ENCODE measurements around the gene MED20.

MED20 gene

DNA sequence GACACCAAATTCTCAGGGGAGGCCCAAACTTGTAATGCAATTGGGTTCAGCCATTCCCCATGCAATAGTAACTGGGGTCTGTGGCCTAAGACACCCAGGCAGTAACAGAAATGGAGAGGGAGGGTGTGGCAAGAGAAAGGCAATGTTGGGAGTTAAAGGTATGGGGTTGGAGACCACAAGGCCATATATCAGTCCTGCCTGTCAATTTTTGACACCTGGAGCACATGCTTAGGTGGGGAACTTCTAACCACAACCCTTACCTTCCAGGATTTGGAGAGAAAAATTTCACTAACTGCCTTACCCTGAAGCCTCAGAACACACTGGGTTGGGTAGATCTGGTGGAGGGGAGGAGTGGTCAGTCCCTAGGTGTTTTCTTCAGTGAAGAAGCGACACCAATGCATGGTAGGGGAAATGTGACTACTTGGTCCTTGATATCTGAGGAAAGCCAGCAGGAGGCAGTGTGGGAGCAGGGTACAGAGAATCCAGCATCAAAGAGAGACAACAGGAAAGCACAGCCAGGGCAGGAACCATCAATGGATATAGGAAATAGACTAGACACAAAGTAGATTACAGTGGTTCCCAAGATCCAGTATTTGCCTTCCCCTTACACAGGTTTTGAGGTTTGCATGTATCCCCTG is 18.9 kb downstream of the MED20 start:
- peak; percentile 74 for DNase-seq

GRCh38 chr6:41900861-41901260 is 20.1 kb downstream of the MED20 start:
- DNase-seq: no peak

DNA sequence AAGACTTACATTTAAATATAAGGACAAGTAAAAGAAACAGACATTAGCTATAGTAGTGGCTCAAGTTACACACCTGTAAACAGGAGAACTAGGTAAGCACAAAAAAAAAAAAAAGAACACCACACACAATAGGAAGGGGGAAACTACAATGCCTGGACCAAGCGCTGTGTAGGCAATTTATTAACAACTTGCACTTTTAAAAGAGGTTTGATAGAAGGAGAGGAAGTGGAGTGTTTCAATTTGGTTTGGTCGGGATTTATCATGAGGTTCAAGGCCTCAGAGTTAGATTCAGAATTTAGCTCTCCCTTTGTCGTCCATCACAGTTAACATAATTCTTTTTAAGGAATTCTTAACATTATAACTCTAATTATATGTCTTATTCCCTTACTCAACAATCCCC is 24.7 kb downstream of the MED20 start:
- DNase-seq: no peak

GRCh38 chr6:41895300-41896233 is 25.4 kb downstream of the MED20 start, which contains the start of gene USP49:
Gene USP49, minus strand, starts transcription at chr6:41895375. Its CDS starts 88,392 bp downstream, at chr6:41806983.
- DNase-seq: peak; percentile 90

DNA sequence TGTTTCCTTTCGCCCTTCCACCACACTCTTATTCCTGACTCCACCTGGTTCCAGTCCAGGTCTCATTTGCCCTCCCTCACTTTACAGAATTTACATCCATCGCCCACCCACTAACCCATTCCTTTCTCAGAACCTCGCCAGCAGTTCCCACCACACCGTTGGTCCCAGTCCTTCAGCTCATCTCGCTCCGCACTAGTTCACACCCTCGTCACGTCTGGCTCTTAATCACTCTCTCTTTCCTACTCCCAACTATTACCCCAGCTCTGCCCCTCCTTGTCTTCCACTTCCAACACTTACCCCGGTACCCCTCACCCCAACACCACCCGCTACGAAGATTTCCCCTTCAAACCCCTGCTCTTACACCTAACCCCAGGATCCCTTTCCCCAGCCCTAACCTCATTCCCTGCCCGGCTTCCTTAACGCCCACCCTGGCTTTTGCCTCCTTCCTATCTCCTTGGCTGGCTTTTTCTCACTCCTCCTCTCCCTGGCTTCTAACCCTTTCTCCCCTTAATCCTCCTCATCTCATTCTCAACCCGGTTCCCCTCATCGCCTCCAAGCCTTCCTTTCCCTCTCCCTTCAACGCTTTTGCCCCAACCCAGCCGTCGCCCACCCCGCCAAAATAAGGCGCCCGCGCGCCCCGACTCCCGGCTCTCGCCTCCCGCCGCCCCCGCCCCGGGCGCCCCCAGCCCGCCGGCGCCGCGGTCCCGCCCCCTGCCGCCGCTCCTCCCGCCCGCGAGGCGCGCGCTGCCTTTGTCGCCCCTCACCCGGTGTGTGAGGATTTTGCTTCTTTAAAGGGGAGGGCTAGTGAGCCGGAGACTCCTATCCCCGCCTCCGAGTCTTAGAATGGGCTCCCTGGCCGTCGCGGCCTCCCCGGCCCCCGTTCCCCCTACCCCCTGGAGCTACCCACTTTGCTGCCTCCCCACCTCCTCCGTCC is 26.3 kb downstream of the MED20 start:
- DNase-seq: no peak

DNA sequence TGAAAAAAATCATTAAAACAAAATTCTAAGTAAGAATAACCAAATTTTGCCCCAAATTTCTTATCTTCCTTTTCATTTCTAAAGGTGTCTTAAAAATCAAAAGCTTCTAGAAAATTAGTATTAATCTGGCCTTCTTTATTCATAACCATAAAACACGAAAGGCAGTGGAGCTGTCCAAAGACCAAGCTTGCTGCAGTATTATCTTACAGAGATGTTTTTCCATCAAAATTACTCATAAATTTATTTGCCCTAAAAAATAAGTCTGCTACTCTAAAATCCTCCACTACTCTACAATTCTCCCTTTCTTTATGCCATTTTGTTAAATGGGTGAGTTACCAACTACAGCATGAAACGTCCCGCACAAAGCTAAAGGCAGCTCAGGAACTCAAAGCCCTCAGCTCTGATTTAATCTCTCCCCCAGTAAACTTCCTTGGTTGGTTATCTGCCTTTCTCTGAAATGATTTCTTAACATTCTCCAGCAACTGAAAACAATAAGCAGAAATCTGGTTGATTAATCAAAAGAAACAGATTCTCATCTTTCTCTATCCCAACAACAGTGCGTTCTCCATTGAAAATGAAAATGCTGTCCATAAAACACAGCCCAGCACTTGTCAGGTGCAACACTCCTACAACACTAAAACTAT is 27.9 kb downstream of the MED20 start:
- no peak for DNase-seq

DNA sequence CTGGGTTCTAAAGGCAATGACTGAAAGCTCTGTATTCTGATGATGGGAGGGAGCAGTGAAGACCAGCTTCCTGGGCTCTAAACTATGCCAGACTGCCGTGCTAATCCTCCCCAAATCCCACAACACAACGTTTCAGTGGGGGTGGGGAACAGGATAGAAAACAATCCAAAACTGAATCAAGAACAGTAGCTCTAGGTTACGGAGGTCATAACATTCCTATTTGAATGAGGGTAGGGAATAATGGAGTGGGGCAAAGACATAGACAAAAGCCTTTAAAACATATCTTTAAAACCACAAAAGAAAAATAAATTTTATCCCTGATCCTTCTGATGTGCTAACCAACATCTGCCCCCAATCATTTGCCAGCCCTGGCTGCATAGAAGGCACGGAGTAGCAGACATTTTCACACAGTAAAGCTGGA is 33.6 kb downstream of the MED20 start:
- DNase-seq: no peak

- DNase-seq: no peak
Observed at GRCh38 chr6:41885930-41886329, 35.0 kb downstream of the MED20 start.

GRCh38 chr6:41884957-41885356 is 36.0 kb downstream of the MED20 start:
- DNase-seq: no peak

- DNase-seq: no peak
Observed at GRCh38 chr6:41881506-41881905, 39.4 kb downstream of the MED20 start.

DNA sequence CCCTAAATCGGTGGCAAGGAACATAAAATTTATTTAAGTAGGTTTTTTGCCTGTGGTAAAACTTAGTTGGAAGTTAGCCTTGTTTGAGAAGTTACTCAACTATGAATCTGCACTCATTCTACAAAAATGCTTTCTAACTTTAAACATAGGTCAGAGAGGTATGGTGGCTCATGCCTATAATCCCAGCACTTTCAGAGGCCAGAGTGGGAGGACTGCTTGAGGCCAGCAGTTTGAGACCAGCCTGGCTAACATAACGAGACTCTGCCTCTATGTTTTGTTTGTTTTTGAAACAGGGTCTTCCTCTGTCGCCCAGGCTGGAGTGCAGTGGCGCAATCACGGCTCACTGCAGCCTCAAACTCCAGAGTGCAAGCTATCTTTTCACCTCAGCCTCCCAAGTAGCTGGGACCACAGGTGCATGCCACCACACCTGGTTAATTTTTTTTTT is 42.0 kb downstream of the MED20 start:
- no peak for DNase-seq

GRCh38 chr6:41878246-41878645 is 42.7 kb downstream of the MED20 start:
- DNase-seq: no peak

DNA sequence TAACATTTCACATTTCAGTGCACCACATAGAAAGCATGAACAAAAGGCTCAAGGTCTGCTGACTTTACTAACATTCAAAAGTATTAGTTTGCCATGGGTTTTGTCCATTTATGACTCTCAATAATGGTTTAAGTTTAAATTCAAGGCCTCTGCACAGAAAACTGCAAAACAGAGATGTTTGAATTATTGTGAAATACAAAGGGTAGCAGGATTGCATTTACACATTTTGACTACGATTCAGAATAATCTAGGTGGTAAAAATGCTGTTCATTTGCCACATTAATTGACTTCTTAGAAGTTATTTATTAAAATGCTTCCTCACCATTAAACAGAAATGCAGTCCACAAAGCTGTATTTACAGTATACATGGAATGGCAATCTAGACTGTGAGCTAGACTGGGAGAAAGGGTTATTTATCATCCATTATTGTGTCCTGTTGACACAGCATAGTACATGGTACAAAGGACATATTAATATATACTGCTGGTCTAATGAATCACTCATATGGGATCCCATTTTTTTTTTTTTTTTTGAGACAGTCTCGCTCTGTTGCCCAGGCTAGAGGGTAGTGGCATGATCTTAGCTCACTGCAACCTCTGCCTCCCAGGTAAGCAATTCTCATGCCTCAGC is 43.8 kb downstream of the MED20 start:
- DNase-seq: no peak

DNA sequence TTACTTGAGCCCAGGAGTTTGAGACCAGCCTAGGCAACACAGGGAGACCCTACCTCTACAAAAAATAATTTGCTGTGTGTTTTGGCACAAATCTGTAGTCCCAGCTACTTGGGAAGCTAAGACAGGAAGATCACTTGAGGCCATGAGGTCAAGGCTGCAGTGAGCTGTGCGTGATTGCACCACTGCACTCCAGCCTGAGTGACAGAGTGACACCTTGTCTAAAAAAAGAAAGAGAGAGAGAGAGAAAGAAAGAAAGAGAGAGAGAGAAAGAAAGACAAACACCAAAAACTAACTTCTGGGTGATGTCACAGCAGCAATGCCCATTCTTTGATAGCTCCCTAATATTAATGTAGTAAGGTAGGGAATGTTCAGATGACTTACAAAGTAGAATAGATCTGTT is 46.2 kb downstream of the MED20 start:
- DNase-seq: no peak

- no peak for DNase-seq
Observed at GRCh38 chr6:41872147-41872546, 48.8 kb downstream of the MED20 start.

- no peak for DNase-seq
Observed at GRCh38 chr6:41871691-41872090, 49.2 kb downstream of the MED20 start.

DNA sequence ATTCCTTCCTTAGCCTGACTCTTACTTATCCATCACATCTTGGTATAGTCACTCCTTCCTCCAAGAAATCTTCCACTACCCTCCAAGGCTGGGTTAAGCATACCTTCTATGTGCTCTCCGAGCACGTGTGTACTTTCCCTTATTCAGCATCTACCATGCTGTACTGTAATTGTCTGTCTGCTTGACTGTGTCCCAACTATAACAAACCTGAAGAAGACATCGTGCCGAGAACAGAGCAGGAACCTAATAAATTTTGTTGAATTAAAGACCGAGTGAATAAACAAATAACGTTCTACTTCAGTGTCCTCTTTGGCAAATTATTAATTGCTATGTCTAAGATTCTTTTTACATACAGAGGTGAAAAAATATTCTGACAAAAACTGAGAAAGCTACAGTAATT is 61.6 kb downstream of the MED20 start:
- no peak for DNase-seq

- DNase-seq: no peak
Observed at GRCh38 chr6:41858703-41859102, 62.2 kb downstream of the MED20 start.
